ENCODE data around the gene ACOXL. TPM values are rescaled to one million over a fixed set of nuclear protein-coding genes. Genes with fewer than 3 reads are reported as not detected.

Gene ACOXL
- total and polyA plus RNA-seq, 2 donors: 0.38 to 0.41 TPM

GRCh38 chr2:110777531-110778311 is 45.3 kb downstream of the ACOXL start:
- H3K9me3 ChIP-seq (ENCODE audit: control insufficient read depth in 2 of 2, insufficient read depth in 1 of 2, low read length in 1 of 2): no peaks in the 10 kb centered on the region
- no peaks in the 10 kb centered on the region for H3K36me3 ChIP-seq (ENCODE audit: control insufficient read depth in 2 of 2, insufficient read depth in 2 of 2, low read length in 1 of 2)
- H3K4me1 ChIP-seq (ENCODE audit: control insufficient read depth in 2 of 2, insufficient read depth in 2 of 2, low read length in 2 of 2): no peaks in the 10 kb centered on the region
- no peak for DNase-seq (ENCODE audit: low read depth in 6 of 9, low spot score in 9 of 9)
- WGBS: 95% methylated on average over 12 of the region's 12 CpGs
- no peak overlapping the region for H3K27ac ChIP-seq (ENCODE audit: low read depth in 1 of 2, low read length in 1 of 2)
- peaks cover 0 to 11% of the 10 kb centered on the region in 2 donors for H3K27me3 ChIP-seq (ENCODE audit: control insufficient read depth in 2 of 2, insufficient read depth in 1 of 2, low read length in 1 of 2)
- no peak overlapping the region for H3K4me3 ChIP-seq (ENCODE audit: low read length in 2 of 2)

- H3K4me3 ChIP-seq (ENCODE audit: low read length in 2 of 2): no peak overlapping the region
- H3K27me3 ChIP-seq (ENCODE audit: control insufficient read depth in 2 of 2, insufficient read depth in 1 of 2, low read length in 1 of 2): peaks cover 0 to 6% of the 10 kb centered on the region in 2 donors
- no peak overlapping the region for H3K27ac ChIP-seq (ENCODE audit: low read depth in 1 of 2, low read length in 1 of 2)
- no peaks in the 10 kb centered on the region for H3K9me3 ChIP-seq (ENCODE audit: control insufficient read depth in 2 of 2, insufficient read depth in 1 of 2, low read length in 1 of 2)
- no peaks in the 10 kb centered on the region for H3K36me3 ChIP-seq (ENCODE audit: control insufficient read depth in 2 of 2, insufficient read depth in 2 of 2, low read length in 1 of 2)
- WGBS: 98% methylated on average over 3 of the region's 3 CpGs
- DNase-seq (ENCODE audit: low read depth in 6 of 9, low spot score in 9 of 9): no peak
- no peaks in the 10 kb centered on the region for H3K4me1 ChIP-seq (ENCODE audit: control insufficient read depth in 2 of 2, insufficient read depth in 2 of 2, low read length in 2 of 2)
These were observed 48.1 kb downstream of the ACOXL start for GRCh38 chr2:110780461-110780860.

GRCh38 chr2:110783196-110783873 is 51.0 kb downstream of the ACOXL start:
- Histone ChIP-seq H3K27ac (ENCODE audit: low read depth in 1 of 2, low read length in 1 of 2) (no peak overlapping the region), H3K4me3 (ENCODE audit: low read length in 2 of 2) (no peak overlapping the region), H3K36me3 (ENCODE audit: control insufficient read depth in 2 of 2, insufficient read depth in 2 of 2, low read length in 1 of 2) (no peaks in the 10 kb centered on the region), H3K27me3 (ENCODE audit: control insufficient read depth in 2 of 2, insufficient read depth in 1 of 2, low read length in 1 of 2) (no peaks in the 10 kb centered on the region), H3K9me3 (ENCODE audit: control insufficient read depth in 2 of 2, insufficient read depth in 1 of 2, low read length in 1 of 2) (no peaks in the 10 kb centered on the region), H3K4me1 (ENCODE audit: control insufficient read depth in 2 of 2, insufficient read depth in 2 of 2, low read length in 2 of 2) (no peaks in the 10 kb centered on the region)
- WGBS: 95% methylated on average over 3 of the region's 3 CpGs
- no peak for DNase-seq (ENCODE audit: low read depth in 6 of 9, low spot score in 9 of 9)

GRCh38 chr2:110784047-110784631 is 51.8 kb downstream of the ACOXL start:
- no peak for DNase-seq (ENCODE audit: low read depth in 6 of 9, low spot score in 9 of 9)
- 95% methylated on average over 10 of the region's 10 CpGs for WGBS

GRCh38 chr2:110785439-110785838 is 53.1 kb downstream of the ACOXL start:
- Histone ChIP-seq H3K9me3 (ENCODE audit: control insufficient read depth in 2 of 2, insufficient read depth in 1 of 2, low read length in 1 of 2) (no peaks in the 10 kb centered on the region), H3K27ac (ENCODE audit: low read depth in 1 of 2, low read length in 1 of 2) (no peak overlapping the region), H3K4me3 (ENCODE audit: low read length in 2 of 2) (no peak overlapping the region), H3K27me3 (ENCODE audit: control insufficient read depth in 2 of 2, insufficient read depth in 1 of 2, low read length in 1 of 2) (peaks cover 0 to 4% of the 10 kb centered on the region in 2 donors), H3K4me1 (ENCODE audit: control insufficient read depth in 2 of 2, insufficient read depth in 2 of 2, low read length in 2 of 2) (no peaks in the 10 kb centered on the region), H3K36me3 (ENCODE audit: control insufficient read depth in 2 of 2, insufficient read depth in 2 of 2, low read length in 1 of 2) (no peaks in the 10 kb centered on the region)
- DNase-seq (ENCODE audit: low read depth in 6 of 9, low spot score in 9 of 9): no peak
- WGBS: over 99% methylated on average over 2 of the region's 2 CpGs

More at GRCh38 chr2:110784047-110784631, 51.8 kb downstream of the ACOXL start:
- Histone ChIP-seq H3K9me3 (ENCODE audit: control insufficient read depth in 2 of 2, insufficient read depth in 1 of 2, low read length in 1 of 2) (no peaks in the 10 kb centered on the region), H3K4me1 (ENCODE audit: control insufficient read depth in 2 of 2, insufficient read depth in 2 of 2, low read length in 2 of 2) (no peaks in the 10 kb centered on the region), H3K27me3 (ENCODE audit: control insufficient read depth in 2 of 2, insufficient read depth in 1 of 2, low read length in 1 of 2) (peaks cover 0 to 4% of the 10 kb centered on the region in 2 donors), H3K36me3 (ENCODE audit: control insufficient read depth in 2 of 2, insufficient read depth in 2 of 2, low read length in 1 of 2) (no peaks in the 10 kb centered on the region), H3K27ac (ENCODE audit: low read depth in 1 of 2, low read length in 1 of 2) (no peak overlapping the region), H3K4me3 (ENCODE audit: low read length in 2 of 2) (no peak overlapping the region)

- no peak for DNase-seq (ENCODE audit: low read depth in 6 of 9, low spot score in 9 of 9)
- Histone ChIP-seq H3K36me3 (ENCODE audit: control insufficient read depth in 2 of 2, insufficient read depth in 2 of 2, low read length in 1 of 2) (no peaks in the 10 kb centered on the region), H3K4me3 (ENCODE audit: low read length in 2 of 2) (no peak overlapping the region), H3K9me3 (ENCODE audit: control insufficient read depth in 2 of 2, insufficient read depth in 1 of 2, low read length in 1 of 2) (no peaks in the 10 kb centered on the region), H3K4me1 (ENCODE audit: control insufficient read depth in 2 of 2, insufficient read depth in 2 of 2, low read length in 2 of 2) (no peaks in the 10 kb centered on the region), H3K27me3 (ENCODE audit: control insufficient read depth in 2 of 2, insufficient read depth in 1 of 2, low read length in 1 of 2) (peaks cover 0 to 7% of the 10 kb centered on the region in 2 donors), H3K27ac (ENCODE audit: low read depth in 1 of 2, low read length in 1 of 2) (no peak overlapping the region)
- 88% methylated on average over 2 of the region's 2 CpGs for WGBS
These were observed 56.6 kb downstream of the ACOXL start for GRCh38 chr2:110788976-110789375.

GRCh38 chr2:110789706-110790105 is 57.3 kb downstream of the ACOXL start:
- Histone ChIP-seq H3K4me1 (ENCODE audit: control insufficient read depth in 2 of 2, insufficient read depth in 2 of 2, low read length in 2 of 2) (no peaks in the 10 kb centered on the region), H3K36me3 (ENCODE audit: control insufficient read depth in 2 of 2, insufficient read depth in 2 of 2, low read length in 1 of 2) (no peaks in the 10 kb centered on the region), H3K27me3 (ENCODE audit: control insufficient read depth in 2 of 2, insufficient read depth in 1 of 2, low read length in 1 of 2) (peaks cover 0 to 7% of the 10 kb centered on the region in 2 donors), H3K9me3 (ENCODE audit: control insufficient read depth in 2 of 2, insufficient read depth in 1 of 2, low read length in 1 of 2) (no peaks in the 10 kb centered on the region), H3K4me3 (ENCODE audit: low read length in 2 of 2) (no peak overlapping the region), H3K27ac (ENCODE audit: low read depth in 1 of 2, low read length in 1 of 2) (no peak overlapping the region)
- WGBS: 98% methylated on average over 4 of the region's 4 CpGs
- no peak for DNase-seq (ENCODE audit: low read depth in 6 of 9, low spot score in 9 of 9)

GRCh38 chr2:110790907-110791306 is 58.5 kb downstream of the ACOXL start:
- Histone ChIP-seq H3K36me3 (ENCODE audit: control insufficient read depth in 2 of 2, insufficient read depth in 2 of 2, low read length in 1 of 2) (no peaks in the 10 kb centered on the region), H3K9me3 (ENCODE audit: control insufficient read depth in 2 of 2, insufficient read depth in 1 of 2, low read length in 1 of 2) (no peaks in the 10 kb centered on the region), H3K27ac (ENCODE audit: low read depth in 1 of 2, low read length in 1 of 2) (no peak overlapping the region), H3K4me3 (ENCODE audit: low read length in 2 of 2) (no peak overlapping the region), H3K27me3 (ENCODE audit: control insufficient read depth in 2 of 2, insufficient read depth in 1 of 2, low read length in 1 of 2) (peaks cover 0 to 7% of the 10 kb centered on the region in 2 donors), H3K4me1 (ENCODE audit: control insufficient read depth in 2 of 2, insufficient read depth in 2 of 2, low read length in 2 of 2) (no peaks in the 10 kb centered on the region)
- peak in 1 of 9 donors; percentile 15 for DNase-seq (ENCODE audit: low read depth in 6 of 9, low spot score in 9 of 9)

GRCh38 chr2:110791435-110791834 is 59.1 kb downstream of the ACOXL start:
- peaks cover 0 to 7% of the 10 kb centered on the region in 2 donors for H3K27me3 ChIP-seq (ENCODE audit: control insufficient read depth in 2 of 2, insufficient read depth in 1 of 2, low read length in 1 of 2)
- DNase-seq (ENCODE audit: low read depth in 6 of 9, low spot score in 9 of 9): no peak
- H3K36me3 ChIP-seq (ENCODE audit: control insufficient read depth in 2 of 2, insufficient read depth in 2 of 2, low read length in 1 of 2): no peaks in the 10 kb centered on the region
- no peaks in the 10 kb centered on the region for H3K4me1 ChIP-seq (ENCODE audit: control insufficient read depth in 2 of 2, insufficient read depth in 2 of 2, low read length in 2 of 2)
- WGBS: 97% methylated on average over 4 of the region's 4 CpGs
- H3K27ac ChIP-seq (ENCODE audit: low read depth in 1 of 2, low read length in 1 of 2): no peak overlapping the region
- H3K9me3 ChIP-seq (ENCODE audit: control insufficient read depth in 2 of 2, insufficient read depth in 1 of 2, low read length in 1 of 2): no peaks in the 10 kb centered on the region
- H3K4me3 ChIP-seq (ENCODE audit: low read length in 2 of 2): no peak overlapping the region
